GM21717 (cell line): ENCODE results near the gene FAM171A1.
"Not testable (repeated sequence)": the region's sequence is repeated elsewhere in the genome, so short reads cannot be mapped to it uniquely, and the experiment has no call there.

ENCODE experiments used
- ATAC-seq: cut with Tn5 transposase; IDR thresholded peaks from one replicate; pipeline ENCODE4 v1.9.1; 2021; ENCODE audit warnings: mild to moderate bottlenecking, moderate library complexity; ENCODE audit not compliant: unreplicated experiment

The FAM171A1 gene

GRCh38 chr10:15220445-15220844 lies 150.6 kb downstream of the FAM171A1 start:
- no peak for ATAC-seq

GRCh38 chr10:15216700-15217099 lies 154.4 kb downstream of the FAM171A1 start:
- ATAC-seq = no peak

- ATAC-seq = no peak
These were observed 156.9 kb downstream of the FAM171A1 start for GRCh38 chr10:15214237-15214636.

GRCh38 chr10:15213461-15213861 lies 157.6 kb downstream of the FAM171A1 start:
- ATAC-seq = no peak

GRCh38 chr10:15211464-15211979 lies 159.6 kb downstream of the FAM171A1 start:
- ATAC-seq = no peak

- ATAC-seq = no peak
These were observed 160.6 kb downstream of the FAM171A1 start for GRCh38 chr10:15210521-15210920.

- ATAC-seq = peak; percentile 51
These were observed 161.1 kb downstream of the FAM171A1 start for GRCh38 chr10:15209827-15210509.

- ATAC-seq = no peak
These were observed 162.9 kb downstream of the FAM171A1 start for GRCh38 chr10:15208221-15208620.

- ATAC-seq = not testable (repeated sequence)
These were observed 163.7 kb downstream of the FAM171A1 start for GRCh38 chr10:15207410-15207809.

GRCh38 chr10:15202639-15203038 lies 168.4 kb downstream of the FAM171A1 start:
- no peak for ATAC-seq

- not testable (repeated sequence) for ATAC-seq
These were observed 168.8 kb downstream of the FAM171A1 start for GRCh38 chr10:15202301-15202621.

GRCh38 chr10:15201589-15202300 lies 169.3 kb downstream of the FAM171A1 start:
- no peak for ATAC-seq

- ATAC-seq = no peak
These were observed 170.5 kb downstream of the FAM171A1 start for GRCh38 chr10:15200626-15201025.

- no peak for ATAC-seq
These were observed 173.2 kb downstream of the FAM171A1 start for GRCh38 chr10:15197911-15198310.

- ATAC-seq = no peak
These were observed 173.8 kb downstream of the FAM171A1 start for GRCh38 chr10:15197276-15197675.

- ATAC-seq = no peak
These were observed 174.9 kb downstream of the FAM171A1 start for GRCh38 chr10:15196021-15196834.

GRCh38 chr10:15189133-15189885 lies 181.8 kb downstream of the FAM171A1 start:
- no peak for ATAC-seq

- no peak for ATAC-seq
These were observed 182.5 kb downstream of the FAM171A1 start for GRCh38 chr10:15188603-15189002.

GRCh38 chr10:15183689-15184481 lies 187.2 kb downstream of the FAM171A1 start:
- no peak for ATAC-seq
